Hematopoietic multipotent progenitor cell treated with erythropoietin and hydrocortisone succinate and interleukin-3 and kit ligand, for 15 days (in vitro differentiated cells): ENCODE data around the gene SLC1A4.
"Not testable (repeated sequence)": the region's sequence is repeated elsewhere in the genome, so short reads cannot be mapped to it uniquely, and the experiment has no call there.

Experiments
- DNase-seq: peaks from one replicate; pipeline ENCODE4 v3.0.0-alpha.2; 2015; ENCODE audit warnings: low spot score

SLC1A4 gene

DNA sequence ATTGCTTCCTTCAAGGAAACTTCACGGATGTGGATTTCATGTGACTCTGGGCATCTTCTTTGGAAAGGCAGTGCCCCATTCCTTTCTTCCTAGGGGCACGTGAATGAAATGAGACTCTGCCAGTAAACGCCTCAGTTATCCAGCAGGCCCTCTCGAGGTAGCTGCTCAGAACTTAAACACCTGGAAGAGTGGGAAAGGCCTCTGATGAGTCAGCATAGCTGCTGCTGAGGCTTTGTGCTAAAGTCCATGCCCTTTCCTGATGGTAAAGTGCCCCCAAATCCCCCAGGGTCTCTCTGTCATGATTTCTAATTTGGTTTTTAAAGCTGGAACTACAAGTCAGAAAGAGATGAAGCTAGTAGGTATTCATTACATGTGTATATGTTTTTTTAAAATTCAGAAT lies 3.8 kb downstream of the SLC1A4 start:
- DNase-seq, result no peak

DNA sequence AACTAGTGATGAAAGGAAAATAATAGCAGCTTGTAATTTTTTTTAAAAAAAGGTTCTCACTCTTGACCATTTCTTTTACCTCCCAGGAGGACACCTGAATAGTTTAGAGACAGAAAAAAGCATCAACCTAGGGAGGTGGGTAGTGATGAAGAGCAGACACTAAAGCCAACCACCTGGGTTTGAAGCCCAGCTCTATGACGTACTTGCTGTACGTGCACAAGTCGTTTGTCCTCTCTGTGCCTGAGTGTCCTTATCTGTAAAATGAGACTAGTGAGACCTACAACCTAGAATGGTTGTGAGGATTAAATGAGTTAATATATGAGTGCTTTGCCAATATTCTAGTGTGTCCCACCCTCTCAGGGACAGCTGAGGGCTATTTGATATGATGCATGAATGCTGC lies 5.8 kb downstream of the SLC1A4 start:
- no peak for DNase-seq

DNA sequence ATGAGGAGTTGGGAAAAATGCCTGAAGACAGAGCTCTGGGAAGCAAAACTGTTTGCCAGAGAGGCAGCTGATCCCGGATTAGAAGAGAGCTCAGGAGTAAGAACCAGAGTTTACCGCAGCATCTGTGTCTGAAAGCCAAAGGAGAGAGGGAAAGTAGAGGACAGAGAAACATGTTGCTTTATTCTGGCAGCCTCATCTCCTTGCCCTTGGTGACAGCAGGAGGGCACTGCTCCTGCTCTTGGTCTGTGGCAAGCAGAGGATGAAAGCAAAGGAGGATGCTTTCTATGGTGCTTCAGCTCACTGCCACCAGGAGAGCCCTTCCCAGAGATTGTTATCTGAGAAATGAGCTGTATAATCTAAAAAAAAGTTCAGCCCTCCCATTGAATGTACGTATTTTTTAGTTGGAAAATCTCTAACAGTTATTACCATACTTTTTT lies 7.7 kb downstream of the SLC1A4 start:
- no peak for DNase-seq

DNA sequence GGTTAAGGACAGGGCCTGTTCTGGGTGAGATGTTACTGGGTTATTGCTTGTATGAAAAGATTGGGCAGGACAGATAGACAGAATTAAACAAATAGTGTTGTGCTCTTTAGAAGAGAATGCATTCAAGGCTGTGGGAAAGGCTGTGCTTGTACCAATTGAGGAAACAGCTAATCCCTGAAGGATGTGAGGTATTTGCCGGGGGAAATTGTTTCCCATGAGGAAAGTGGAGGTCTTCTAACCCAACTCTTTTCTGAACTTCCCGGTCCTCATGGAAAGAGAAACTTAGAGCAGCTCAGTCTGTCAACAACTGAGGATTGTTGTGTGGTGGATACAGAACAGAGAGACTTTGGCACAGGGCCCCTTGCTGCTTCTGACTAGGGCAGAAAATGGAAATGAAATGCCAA lies 9.5 kb downstream of the SLC1A4 start:
- DNase-seq, result no peak

- DNase-seq, result no peak
Measured at GRCh38 chr2:64999754-65000153, 10.6 kb downstream of the SLC1A4 start.

GRCh38 chr2:65000644-65001043 lies 11.4 kb downstream of the SLC1A4 start:
- no peak for DNase-seq

- DNase-seq, result no peak
Measured at GRCh38 chr2:65003037-65003436, 13.8 kb downstream of the SLC1A4 start.

- DNase-seq, result not testable (repeated sequence)
Measured at GRCh38 chr2:65004232-65004631, 15.0 kb downstream of the SLC1A4 start.

- DNase-seq, result no peak
Measured at GRCh38 chr2:65013776-65014175, 24.6 kb downstream of the SLC1A4 start.

DNA sequence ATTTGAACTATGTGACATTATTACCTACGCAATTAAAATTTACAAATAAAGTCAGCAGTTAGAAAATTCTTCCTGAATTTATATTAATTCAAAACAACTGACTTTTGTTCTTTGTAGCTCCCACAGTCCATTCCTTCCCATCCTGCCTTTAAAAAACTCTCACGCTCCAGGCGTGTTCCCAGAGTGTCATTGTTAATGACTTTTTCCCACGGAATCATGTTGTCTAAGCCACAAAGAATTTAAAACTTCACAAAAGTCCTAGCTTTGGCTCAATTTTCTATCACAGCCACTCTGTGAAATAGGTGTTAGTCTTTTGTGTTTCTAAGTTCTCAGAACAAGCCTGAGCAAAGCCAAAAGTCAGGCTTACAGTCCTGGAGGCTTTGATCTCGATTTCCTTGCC lies 26.5 kb downstream of the SLC1A4 start:
- DNase-seq, result no peak

- DNase-seq, result no peak
Measured at GRCh38 chr2:65016789-65017188, 27.6 kb downstream of the SLC1A4 start.

GRCh38 chr2:65017335-65017734 lies 28.1 kb downstream of the SLC1A4 start:
- no peak for DNase-seq

GRCh38 chr2:65018141-65018582 lies 29.0 kb downstream of the SLC1A4 start:
- DNase-seq, result no peak

DNA sequence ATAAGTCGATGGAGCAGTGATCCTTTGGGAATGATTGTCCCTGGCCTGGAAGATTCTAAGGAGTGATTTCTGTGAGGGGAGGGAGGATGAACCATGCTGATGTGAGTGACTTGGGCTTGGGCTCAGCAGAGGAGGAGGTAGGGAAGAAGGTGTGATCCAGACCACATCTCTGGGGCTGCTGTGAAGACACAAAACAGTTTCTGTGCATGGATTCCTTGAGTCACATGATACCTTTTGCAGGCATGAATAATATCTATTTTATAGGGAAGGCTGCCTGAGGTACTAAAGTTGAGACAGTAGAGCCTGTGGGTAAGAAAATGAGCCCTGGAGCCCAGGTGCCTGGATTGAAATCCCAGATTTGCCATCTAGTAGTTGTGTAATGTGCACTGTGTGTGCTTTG lies 29.8 kb downstream of the SLC1A4 start:
- DNase-seq, result no peak

DNA sequence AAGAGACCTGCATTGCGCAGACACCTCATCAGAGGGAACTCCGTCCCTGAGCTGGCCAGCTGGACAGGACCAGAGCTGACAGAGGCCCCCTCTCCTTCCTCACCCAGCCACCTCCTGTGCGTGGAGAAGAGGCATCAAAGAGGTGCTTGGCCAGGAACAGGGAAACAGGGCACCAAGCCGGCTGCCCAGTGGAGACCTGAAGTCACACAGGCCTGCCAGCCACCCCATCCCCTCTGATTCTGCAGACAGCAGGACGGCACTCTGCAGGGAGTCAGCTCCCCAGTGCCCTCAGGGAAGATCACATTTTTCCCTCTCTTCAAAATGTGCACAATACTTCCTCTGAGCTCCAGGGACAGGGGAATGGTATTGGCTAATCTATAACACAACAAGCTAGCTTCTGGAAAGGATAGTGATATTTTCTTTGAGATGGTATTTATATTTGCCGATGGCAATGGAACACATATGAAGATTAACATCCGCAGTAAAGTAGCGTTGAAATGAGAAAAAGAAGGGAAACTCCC lies 30.5 kb downstream of the SLC1A4 start:
- DNase-seq, result no peak

DNA sequence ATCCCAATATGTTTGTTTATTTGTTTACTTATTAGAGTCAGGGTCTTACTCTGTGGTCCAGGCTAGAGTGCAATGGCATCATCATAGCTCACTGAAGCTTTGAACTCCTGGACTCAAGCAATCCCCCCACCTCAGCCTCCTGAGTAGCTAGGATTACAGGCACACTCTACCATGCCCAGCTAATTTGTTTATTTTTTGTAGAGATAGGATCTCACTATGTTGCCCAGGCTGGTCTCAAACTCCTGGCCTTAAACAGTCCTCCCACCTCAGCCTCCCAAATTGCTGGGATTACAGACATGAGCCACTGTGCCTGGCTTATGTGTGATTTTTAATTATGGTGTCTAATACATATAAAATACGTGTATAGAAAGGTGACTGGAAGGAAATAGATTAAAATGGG lies 31.1 kb downstream of the SLC1A4 start:
- DNase-seq, result not testable (repeated sequence)

DNA sequence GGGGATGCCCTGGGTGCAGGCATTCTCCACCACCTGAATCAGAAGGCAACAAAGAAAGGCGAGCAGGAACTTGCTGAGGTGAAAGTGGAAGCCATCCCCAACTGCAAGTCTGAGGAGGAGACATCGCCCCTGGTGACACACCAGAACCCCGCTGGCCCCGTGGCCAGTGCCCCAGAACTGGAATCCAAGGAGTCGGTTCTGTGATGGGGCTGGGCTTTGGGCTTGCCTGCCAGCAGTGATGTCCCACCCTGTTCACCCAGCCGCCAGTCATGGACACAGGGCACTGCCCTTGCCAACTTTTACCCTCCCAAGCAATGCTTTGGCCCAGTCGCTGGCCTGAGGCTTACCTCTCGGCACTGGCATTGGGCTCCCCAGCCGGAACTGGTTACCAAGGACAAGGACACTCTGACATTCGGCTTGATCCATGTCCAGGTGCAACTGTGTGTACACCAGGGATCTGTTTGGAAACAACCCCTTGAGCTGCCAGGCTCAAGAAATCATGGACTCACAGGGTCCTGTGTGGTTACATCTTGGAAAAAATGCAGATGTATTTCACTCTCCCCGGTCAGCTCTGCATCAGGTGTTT lies 31.8 kb downstream of the SLC1A4 start:
- no peak for DNase-seq

DNA sequence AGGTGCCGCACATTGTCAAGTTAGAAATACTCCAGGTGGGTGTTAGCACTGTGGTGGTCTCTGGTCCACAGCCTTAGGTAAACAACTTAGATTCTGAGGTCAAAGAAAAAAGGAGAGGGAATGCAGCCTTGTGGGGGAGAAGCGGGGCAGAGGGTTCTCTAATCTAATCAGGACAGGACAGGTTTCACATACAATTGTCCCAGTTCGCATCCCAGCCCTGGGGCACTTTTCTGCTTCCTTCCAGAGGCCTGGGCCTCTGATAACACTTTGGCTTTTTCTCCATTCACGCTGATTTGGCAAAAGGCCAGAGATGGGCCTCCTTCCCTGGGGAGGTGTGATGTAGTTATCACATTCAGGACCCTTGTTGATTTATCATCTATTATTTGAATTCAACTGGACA lies 32.5 kb downstream of the SLC1A4 start:
- peak; percentile 61 for DNase-seq

DNA sequence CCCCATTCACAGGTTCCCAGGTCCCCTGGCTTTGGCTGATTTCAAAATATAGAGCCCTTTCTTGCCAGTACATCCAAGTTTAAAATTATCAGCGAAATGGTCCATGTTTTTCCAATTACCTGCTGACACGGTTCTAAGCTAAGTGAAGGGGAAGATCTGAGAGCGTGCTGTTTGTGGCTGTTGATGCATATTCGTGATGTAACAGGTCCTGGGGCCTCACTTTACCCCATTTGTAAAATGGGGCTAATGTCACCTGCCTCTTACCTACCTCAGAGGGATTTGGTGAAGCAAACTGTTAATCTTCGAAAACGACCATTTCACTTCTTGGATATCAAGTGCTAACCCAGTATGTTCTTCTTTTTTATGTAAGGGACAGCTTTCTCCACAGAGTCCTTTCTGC lies 33.0 kb downstream of the SLC1A4 start:
- no peak for DNase-seq

DNA sequence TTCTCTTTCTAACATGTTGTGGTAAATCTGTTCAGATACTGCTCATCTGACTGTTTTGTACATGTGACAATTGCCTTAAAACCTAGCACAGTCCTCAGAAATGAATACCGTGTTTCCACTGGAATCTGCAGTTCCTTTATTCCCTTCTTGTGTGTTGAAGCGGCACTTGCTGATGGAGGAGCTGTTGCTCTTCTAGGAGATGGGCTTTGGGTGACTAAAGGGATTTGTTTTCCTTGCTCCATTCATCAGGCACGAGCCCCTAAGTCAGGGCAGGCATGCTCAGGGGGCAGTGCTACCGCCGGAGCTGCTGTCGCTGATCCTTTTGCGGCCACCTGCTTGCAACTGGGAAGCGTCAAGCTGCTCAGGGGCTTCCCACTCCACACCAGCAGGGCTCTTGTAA lies 34.5 kb downstream of the SLC1A4 start:
- no peak for DNase-seq

GRCh38 chr2:65024149-65024829 lies 35.1 kb downstream of the SLC1A4 start:
- DNase-seq, result no peak

DNA sequence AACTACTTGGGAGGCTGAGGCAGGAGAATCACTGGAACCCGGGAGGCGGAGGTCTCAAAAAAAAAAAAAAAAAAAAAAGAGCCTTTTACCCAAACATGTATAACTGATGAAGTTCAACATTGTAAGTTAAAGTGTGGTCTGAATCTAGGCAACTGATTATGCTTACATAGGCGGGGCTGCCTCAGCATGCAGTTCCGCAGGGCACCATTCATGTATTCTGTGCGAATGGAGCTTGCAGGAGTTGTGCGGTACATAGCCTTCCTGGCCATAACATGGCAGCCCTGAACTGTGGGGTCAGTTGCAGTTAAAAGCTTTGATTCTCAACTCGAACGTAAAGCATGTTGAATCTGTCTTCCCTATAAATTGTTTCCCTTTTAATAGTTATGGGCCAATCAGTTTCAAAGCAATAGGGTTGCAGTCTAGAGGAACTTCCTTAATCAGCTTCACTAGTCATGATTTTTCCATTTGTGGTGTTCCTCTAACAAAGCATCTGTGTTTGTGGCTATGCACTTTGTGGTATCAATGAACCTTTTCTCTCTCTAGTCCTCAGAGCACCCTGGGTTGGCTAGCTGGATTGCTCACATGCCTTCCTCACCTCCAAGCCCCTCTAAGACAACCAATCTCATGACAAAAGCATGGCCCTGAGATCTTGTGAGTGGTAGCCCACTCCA lies 36.4 kb downstream of the SLC1A4 start:
- no peak for DNase-seq

- DNase-seq, result no peak
Measured at GRCh38 chr2:65026154-65026553, 37.0 kb downstream of the SLC1A4 start.
